GM19023 (cell line): ENCODE data around the gene PTGIR.

ENCODE experiments used
- ATAC-seq: cut with Tn5 transposase; IDR thresholded peaks from one replicate; pipeline ENCODE4 v1.9.1; 2021; ENCODE audit warnings: mild to moderate bottlenecking, moderate library complexity; ENCODE audit not compliant: unreplicated experiment

The PTGIR gene

GRCh38 chr19:46601318-46602224 lies 23.3 kb downstream of the PTGIR start, which contains the start of gene CALM3:
Gene CALM3 (plus strand): TSS chr19:46601330. CDS start chr19:46601435, 105 bp downstream.
- ATAC-seq = no peak

DNA sequence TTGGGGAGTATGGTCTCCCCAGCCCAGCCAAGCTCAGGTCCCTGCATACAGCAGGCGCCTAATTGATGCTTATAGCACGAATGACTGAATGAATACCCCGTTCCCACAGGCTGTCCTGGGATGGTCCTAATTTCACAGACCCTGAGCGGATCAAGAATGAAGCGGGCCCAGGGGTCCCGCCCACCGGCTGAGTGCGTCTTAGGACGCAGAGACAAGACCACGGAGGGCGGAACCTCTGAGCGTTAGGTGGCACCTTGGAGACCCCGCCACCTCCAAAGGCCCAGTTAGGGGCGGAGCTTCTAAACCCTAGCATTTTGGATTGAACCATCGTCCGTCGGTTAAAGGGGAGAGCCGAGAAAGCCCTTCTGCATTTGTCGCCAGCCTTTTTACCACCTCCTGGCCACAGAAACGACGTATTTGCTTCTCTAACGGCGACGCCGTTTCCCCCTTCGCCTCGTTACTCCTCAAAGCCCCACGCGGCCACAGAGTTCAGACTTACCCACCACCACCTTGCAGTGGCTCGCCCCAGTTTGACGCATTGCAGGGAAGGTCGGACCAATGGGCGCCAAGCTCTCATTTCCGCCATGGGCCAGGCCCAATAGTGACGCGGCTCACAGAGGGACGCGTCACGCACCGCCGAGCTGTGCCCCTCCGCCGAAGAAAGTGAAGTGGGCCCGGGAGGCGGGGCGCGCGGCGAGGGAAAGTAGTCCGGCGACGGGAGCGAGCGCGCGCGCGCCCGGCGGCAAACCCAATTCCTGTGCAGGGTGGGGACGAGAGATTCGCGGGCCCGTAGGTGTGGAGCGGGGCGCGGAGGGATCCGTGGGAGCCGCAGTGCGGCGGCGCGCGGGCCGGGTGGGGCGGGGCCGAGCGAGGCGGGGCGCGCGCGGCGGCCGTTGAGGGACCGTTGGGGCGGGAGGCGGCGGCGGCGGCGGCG lies 24.2 kb downstream of the PTGIR start:
- peak; percentile 77 for ATAC-seq

DNA sequence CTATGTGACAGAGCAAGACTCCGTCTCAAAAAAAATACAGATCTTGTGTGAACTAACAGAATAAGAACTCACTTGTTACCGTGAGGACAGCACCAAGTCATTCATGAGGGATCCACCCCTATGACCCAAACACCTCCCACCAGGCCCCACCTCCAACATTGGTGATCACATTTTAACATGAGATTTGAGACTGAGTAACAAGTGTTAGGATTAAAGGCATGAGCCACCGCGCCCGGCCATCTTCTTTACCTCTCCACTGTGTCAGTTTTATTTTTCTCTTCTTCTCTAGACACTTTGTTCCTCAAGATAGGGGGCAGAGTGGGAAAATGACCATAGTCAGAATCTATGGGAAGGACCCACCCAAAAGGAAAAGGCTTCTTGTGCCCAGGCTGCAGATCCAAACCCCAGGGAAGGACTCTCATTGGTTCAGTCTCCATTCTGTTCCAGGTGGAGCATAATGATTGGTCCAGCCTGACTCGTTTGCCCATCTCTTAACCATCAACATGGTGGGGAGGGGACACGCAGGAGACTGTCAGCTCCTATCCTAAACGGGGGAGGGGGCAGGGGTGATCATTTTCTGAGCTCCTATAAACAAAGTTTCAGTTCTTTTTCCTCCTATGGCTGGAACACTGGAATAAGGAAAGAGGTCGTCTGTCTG lies 25.0 kb downstream of the PTGIR start:
- no peak for ATAC-seq

- no peak for ATAC-seq
These were observed 26.4 kb downstream of the PTGIR start for GRCh38 chr19:46598372-46598917.

- no peak for ATAC-seq
These were observed 28.9 kb downstream of the PTGIR start for GRCh38 chr19:46596008-46596407.

GRCh38 chr19:46591870-46592269 lies 33.0 kb downstream of the PTGIR start:
- ATAC-seq = no peak

GRCh38 chr19:46591254-46591653 lies 33.6 kb downstream of the PTGIR start:
- no peak for ATAC-seq

GRCh38 chr19:46587861-46588260 lies 37.0 kb downstream of the PTGIR start:
- ATAC-seq = no peak

GRCh38 chr19:46586294-46586693 lies 38.6 kb downstream of the PTGIR start:
- ATAC-seq = no peak

DNA sequence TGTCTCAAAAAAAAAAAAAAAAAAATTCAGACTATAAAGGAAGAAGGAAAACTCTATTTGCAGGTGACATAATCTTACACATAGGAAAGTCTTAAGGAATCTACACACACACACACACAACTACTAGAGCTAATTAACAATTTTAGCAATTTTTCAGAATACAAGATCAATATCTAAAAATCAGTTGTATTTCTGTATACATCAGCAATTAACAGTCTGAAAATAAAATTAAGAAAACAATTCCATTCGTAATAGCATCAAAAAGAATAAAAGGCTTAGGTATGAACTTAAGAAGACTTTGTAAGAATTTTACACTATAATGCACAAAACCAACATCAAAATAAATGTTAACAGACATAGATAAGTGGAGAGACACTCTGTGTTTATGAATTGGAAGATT lies 39.4 kb downstream of the PTGIR start:
- no peak for ATAC-seq

DNA sequence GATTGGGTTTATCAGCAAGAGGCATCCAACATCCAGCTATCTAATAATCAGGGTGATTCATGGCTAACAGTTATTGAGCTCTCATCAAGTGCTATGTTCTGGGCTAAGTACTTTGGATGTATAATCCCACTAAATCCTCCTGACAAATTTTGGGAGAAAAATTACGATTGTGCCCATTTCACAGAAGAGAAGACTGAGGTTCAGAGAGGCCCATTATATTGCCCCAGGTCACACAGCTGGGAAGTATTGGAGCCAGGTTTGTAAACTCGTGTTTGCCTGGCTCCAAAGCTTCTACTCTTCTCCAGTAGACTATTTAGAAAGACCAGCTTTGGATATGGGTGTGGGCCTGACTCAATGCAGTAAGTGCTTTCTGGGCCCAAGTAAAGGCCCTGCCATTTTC lies 44.6 kb downstream of the PTGIR start:
- ATAC-seq = no peak

DNA sequence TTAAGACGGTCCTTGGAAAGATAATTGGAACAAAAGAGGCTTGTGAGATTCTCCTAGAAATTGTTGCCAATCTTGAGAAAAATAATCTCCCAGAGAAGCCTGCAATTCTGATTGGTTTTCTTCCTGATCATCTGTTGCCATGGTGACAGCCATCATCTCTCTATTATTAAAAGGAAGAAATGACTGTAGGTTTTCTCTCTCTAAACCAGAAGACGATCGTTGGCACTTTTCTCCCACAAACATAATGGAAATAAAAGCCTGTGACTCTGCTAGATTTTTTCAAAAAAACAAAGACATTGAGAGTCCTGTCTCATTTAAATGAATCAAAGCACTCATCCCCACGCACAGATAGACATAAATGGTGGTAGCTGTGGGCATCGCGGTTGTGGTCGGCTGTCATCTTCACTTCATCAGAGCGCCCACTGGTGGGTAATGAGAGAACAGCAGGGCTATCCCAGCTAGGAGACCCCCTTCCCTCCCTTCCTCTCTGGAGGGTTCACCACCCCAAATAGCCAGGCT lies 45.5 kb downstream of the PTGIR start:
- no peak for ATAC-seq

GRCh38 chr19:46578450-46578849 lies 46.4 kb downstream of the PTGIR start:
- no peak for ATAC-seq

DNA sequence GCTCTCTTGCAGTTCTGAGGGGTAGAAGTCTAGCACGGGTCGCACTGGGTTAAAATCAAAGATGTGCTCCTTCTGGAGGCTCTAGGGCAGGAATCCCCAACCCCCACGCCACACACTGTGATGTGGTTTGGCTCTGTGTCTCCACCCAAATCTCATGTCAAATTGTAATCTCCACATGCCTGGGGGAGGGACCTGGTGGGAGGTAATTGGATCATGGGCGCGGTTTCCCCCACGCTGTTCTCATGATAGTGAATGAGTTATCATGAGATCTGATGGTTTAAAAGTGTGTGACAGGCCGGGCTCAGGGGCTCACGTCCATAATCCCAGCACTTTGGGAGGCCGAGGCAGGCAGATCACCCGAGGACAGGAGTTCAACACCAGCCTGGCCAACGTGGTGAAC lies 50.4 kb downstream of the PTGIR start:
- no peak for ATAC-seq

DNA sequence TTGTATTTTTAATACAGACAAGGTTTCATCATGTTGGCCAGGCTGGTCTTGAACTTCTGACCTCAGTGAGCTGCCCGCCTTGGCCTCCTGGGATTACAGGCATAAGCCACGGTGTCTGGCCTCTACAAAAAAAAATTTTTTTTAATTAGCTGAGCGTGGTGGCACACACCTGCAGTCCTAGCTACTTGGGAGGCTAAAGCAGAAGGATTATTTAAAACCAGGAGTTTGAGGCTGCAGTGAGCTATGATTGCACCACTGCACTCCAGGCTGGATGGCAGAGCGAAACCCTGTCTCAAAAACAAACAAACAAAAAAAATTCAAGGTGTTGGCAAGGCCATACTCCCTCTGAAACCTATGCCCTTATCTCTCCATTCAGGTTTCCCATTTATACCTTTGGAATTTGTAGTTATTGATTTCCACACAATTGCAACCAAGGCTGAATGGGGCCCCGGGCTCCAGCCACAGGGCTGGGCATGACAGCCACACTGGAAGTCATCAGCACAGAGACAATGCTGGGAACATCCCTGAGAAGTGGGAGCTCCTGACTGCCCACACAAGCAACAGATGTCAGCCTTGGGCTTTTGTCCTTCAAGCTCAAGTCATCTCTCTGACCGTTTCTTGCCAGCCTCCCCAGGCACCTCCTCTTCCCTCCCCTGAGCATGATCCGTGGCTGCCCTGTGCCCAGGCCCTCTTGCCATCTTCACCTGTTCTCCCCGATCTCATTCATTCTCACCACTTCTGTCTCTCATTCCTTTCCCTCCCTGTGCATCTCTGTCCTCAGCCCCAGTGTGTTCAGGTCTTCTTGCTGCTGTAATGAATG lies 51.0 kb downstream of the PTGIR start:
- no peak for ATAC-seq

DNA sequence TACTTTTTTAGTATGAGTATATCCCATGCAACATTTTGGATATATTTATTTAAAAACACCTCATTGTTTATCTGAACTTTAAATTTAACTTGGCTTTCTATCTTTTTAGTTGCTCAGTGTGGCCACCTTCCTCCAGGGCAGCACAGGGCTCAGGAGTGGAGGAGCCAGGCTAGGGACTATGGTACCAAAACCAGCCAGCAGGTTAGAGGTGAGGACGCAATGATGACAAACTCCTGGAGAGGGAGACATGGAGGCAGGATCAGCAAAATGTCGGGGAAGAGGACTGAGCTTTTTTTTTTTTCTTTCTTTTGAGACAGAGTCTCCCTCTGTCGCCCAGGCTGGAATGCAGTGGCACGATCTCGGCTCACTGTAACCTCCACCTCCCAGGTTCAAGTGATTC lies 53.4 kb downstream of the PTGIR start:
- no peak for ATAC-seq
